Measurements from ENCODE around the gene ARHGEF38.

The ARHGEF38 gene, protein sequence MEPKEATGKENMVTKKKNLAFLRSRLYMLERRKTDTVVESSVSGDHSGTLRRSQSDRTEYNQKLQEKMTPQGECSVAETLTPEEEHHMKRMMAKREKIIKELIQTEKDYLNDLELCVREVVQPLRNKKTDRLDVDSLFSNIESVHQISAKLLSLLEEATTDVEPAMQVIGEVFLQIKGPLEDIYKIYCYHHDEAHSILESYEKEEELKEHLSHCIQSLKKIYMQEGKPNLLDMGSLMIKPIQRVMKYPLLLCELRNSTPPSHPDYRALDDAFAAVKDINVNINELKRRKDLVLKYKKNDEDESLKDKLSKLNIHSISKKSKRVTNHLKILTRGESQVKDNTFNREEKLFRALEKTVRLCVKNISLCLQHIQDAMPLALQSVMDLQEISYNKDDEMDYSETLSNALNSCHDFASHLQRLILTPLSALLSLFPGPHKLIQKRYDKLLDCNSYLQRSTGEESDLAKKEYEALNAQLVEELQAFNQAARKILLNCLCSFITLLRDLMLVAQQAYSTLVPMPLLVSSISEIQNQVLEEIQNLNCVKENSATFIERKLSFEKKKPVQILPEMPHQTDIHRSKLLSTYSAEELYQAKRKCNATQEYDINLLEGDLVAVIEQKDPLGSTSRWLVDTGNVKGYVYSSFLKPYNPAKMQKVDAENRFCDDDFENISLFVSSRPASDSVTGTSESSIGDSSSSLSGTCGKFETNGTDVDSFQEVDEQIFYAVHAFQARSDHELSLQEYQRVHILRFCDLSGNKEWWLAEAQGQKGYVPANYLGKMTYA

DNA sequence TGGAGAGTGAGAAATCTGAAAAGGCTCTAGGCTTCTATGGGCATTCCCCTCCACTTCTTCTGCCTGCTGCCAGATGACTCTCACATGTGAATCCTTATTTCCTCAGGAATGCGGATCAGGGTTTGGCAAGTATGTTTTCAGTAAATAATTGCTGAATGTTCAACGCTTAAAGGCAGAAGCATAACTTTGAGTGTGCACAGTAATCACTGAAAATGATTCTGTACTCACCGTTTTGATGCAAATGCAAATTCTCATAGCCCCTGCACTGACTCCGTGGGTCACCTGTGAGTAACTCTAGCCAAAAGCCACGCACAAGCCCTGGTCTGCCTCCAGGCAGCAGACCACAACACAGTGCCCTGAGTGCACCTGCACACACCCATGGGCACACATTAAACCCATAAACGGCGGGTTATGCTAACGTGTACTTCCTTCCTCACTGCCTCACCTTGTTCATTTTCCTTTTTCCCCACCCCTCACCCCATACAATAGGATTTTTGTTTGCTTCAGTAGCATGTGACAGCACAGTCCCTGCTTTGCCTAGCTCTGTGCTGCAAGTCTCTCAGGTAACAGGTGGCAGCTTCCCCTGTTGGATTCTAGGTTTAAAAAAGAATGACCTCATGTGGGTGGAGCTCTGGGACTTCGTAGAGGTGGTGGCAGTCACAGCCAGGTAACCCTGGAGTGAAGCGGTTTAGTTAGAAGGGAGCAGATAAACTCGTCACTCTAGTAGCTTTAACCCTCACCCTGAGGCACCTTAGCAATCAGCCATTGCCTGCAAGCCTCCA, at the start of gene ARHGEF38:
Gene ARHGEF38 (plus strand): TSS at position 656 of the 782 bp plus-strand sequence. CDS start 146 bp downstream, outside the sequence.
- DNase-seq (ENCODE audit: low read depth) = no peak

DNA sequence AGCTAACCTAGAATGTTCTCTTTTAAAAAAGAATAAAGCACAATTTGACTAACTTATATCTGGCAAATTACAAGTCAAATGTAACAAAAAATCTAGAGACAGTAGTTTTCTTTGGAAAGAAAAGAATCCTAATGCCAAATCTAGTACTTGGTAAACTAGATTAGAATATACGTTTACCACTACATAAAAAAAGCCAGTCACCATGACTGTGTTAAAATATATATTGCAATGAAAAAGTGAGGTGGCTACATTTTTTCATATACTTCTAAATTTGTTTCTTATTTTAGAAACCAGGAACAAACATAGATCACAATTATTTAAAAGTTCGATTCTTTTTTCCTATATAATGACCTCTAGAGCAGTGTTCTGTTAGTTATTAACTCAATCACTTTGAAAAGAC, 48.9 kb upstream of the ARHGEF38 start:
- DNase-seq (ENCODE audit: low read depth) = no peak

GRCh38 chr4:105504744-105505143, 47.7 kb upstream of the ARHGEF38 start:
- DNase-seq (ENCODE audit: low read depth) = no peak

DNA sequence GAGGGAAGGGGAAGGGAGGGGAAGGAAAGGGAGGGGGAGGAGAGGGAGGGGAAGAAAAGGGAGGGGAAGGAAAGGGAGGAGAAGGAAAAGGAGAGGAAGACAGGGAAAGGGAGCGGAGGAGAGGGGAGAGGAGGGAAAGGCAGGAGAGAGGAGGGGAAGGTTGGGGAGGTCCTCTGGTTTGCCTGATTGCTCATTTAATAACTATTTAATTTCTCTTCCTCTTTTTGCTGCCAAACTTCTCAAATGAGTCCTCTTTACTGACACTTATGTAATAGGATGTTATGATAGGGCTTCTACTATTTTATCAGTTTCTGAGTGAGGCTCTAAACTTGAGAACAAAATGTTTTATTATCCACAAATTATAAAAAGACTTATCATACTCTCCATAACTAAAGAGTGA, 43.1 kb upstream of the ARHGEF38 start:
- DNase-seq (ENCODE audit: low read depth) = no peak

DNA sequence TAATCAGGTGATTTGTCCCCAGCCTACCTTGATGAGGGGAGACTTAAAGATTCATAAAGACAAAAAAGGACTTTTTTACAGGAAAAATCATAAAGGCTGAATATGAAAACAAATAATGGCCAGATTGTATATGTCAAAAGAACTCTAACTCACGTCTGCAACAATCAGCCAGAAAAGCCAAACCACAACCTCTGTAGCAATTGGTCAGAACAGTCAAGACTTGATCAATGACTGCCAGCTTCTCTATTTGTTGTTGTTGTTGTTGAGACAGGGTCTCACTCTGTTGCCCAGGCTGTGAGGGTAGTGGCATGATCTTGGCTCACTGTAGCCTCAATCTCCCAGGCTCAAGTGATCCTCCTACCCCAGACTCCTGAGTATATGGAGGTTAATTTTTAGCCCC, 42.7 kb upstream of the ARHGEF38 start:
- no peak for DNase-seq (ENCODE audit: low read depth)

DNA sequence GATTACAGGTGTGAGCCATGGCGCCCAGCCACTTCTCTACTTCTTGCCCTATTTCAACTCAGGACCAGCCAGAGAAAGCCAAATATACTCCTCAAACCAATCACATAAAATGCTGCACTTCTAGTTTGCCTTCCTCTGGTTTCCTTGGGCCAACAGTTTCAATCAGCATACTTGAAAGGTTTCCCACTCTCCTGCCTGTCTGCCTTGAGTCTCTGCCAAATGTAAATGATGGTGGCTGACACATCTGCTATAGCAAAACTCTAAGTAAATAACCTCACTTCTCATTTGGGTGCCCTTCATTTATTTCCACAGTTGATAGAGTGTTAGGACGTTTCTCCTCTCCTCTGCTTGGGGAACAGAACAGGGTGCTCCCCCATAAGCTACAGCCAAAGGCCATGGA, 42.2 kb upstream of the ARHGEF38 start:
- DNase-seq (ENCODE audit: low read depth) = no peak

DNA sequence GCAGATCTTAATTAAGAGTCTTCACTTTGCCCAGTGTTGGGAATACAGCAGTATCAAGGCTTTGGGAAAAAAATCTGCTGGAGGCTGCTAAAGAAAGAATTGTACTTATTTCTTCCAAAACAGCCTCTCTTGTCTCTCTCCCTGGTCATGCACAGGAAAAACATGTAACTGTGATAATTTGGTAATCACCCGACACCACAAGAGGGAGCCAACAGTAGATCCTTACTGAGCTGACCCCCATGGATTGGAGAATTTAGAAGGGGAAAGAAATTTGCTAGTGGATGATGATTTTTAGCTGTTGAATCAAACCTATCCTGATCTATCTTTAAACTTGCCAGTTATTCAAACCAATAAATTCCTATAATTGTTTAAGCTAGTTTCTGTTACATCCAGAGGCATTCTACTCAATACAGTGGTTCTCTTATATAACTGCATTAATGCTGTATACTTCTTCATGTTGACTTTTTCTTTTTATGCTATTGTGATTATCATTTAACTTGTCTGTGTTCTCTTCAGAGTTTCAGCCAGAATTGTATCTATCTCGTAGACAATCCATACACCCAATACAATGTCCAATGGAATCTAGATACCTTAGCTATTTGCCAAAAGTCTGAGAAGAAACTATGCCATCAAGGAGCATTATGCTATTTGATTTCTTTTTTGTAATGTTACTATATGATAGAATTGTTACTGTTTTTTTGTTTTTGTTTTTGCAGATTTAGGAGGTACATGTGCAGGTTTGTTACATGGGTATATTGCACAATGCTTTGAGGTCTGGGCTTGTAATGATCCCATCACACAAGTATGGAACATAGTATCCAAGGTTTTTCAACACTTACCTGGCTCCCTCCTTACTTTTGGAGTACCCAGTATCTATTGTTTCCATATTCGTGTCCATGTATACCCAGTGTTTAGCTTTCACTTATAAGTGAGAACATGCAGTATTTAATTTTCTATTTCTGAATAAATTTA, 31.3 kb upstream of the ARHGEF38 start:
- no peak for DNase-seq (ENCODE audit: low read depth)

DNA sequence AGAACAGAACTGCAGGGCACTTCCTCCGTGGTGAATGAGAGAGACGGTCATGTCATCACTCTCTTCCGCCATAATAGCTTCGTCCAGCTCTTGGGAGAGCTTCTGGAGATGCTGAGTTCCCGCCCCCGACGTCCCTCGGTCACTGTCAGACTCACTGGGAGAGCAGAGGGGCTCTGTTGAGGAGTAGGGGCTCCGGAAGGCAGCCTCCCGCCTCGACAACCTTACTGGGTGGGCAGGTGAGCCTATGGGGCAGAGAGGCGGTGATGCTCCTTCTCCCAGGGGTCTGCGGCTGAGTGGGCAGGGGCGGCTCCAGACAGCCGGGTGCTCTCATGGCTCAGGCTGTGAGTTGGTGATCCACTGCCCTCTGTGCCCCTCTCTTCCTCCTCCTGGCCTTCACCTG, 25.8 kb upstream of the ARHGEF38 start:
- DNase-seq (ENCODE audit: low read depth) = no peak

- DNase-seq (ENCODE audit: low read depth) = no peak
Observed at GRCh38 chr4:105527081-105527480, 25.3 kb upstream of the ARHGEF38 start.

DNA sequence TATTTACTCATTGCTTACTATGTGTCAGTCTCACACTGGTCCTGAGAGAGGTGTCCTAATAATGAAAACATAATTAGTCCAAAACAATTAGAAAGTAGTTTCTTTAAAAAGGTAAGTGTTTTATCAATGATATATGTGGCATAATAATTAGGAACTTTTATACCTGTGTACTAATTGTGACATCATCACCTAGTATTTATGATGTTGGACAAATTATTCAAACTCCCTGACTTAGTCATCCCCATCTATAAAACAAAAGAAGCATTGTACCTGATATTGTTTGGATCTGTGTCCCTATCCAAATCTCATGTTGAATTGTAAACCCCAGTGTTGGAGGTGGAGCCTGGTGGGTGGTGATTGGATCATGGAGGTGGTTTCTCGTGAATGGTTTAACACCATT, 15.8 kb upstream of the ARHGEF38 start:
- no peak for DNase-seq (ENCODE audit: low read depth)

- DNase-seq (ENCODE audit: low read depth) = no peak
Observed at GRCh38 chr4:105541420-105541819, 11.0 kb upstream of the ARHGEF38 start.

DNA sequence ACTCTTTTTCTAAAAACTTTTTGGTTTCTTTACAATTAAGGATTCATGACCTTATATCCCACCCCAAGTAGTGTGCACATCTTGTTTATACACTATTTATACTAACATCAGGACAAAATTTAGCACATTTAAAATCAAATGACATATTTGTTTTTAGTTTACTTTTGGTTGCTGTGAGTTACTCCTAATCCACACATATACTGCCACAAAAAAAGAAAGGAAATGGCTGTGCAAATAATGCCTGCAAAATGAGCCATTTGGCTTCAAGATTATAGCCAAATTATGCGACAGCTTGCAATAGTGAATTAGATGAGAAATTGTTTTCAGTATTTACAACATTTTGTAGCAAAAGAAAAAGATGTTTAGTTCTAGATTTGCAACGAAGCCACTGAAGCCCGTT, 10.4 kb upstream of the ARHGEF38 start:
- no peak for DNase-seq (ENCODE audit: low read depth)

- no peak for DNase-seq (ENCODE audit: low read depth)
Observed at GRCh38 chr4:105543346-105543745, 9.1 kb upstream of the ARHGEF38 start.

DNA sequence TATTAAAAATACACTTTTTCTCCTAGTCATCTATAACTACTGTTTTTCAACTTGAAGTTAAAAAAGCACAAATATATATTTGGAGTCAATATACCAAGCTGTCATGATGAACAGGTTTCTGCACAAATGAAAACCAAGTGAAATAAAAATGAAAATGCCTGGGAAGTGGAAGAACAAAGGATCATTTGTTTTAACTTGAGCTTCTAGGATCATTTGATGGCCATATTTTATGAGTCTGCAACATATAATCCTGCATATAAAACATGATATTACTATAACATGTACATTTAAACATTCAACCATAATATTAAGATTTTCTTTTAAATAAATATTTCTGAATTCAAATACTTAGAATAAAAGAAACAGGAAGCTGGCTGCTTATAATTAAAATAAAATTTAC, 8.5 kb upstream of the ARHGEF38 start:
- DNase-seq (ENCODE audit: low read depth) = no peak

- DNase-seq (ENCODE audit: low read depth) = no peak
Observed at GRCh38 chr4:105544520-105545286, 7.7 kb upstream of the ARHGEF38 start.

DNA sequence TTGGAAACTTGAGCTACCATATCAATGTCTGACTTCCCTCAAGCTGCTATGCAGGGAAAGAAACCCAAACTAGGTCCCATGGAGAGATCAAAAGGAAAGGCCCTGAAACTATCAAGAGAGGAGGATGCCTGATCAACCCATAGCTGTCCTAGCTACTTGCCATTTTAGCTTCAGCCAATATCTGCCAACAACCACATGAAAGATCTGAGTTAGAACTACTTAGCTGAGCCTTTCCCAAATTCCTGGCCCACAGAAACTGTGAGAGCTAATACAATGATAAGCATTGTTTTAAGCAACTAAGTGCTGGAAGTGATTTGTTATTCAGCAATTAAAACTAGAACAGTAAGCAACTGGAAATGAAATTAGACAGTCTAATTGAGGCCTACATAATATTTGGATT, 6.3 kb upstream of the ARHGEF38 start:
- no peak for DNase-seq (ENCODE audit: low read depth)

GRCh38 chr4:105547769-105548168, 4.7 kb upstream of the ARHGEF38 start:
- no peak for DNase-seq (ENCODE audit: low read depth)

DNA sequence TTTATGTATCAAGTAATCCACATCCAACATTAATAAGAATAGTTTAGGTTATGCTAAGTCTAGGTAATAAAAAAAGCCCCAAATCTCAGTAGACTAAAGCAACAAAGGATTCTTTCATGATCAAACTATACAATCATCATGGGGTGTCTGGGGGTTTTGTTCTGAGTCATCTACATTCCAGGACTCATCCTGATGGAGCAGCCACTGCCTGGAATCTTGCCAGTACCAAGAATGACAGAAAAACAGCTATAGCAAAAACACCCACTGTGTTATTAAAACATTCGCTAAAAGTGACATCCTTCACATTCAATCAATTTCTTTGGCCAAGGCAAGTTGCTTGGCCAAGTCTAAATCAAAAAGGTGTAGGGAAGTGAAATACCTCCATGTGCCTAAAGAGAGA, 3.9 kb upstream of the ARHGEF38 start:
- no peak for DNase-seq (ENCODE audit: low read depth)

- DNase-seq (ENCODE audit: low read depth) = no peak
Observed at GRCh38 chr4:105550641-105551040, 1.8 kb upstream of the ARHGEF38 start.

GRCh38 chr4:105555409-105555808, 3.0 kb downstream of the ARHGEF38 start:
- DNase-seq (ENCODE audit: low read depth) = no peak

GRCh38 chr4:105556206-105556605, 3.8 kb downstream of the ARHGEF38 start:
- DNase-seq (ENCODE audit: low read depth) = no peak

Measured in activated T-helper 1 cell treated with Interleukin-2 at 50 U/mL for 16 hours (primary cell).